ENCODE measurements around the gene DOCK3.

DNA sequence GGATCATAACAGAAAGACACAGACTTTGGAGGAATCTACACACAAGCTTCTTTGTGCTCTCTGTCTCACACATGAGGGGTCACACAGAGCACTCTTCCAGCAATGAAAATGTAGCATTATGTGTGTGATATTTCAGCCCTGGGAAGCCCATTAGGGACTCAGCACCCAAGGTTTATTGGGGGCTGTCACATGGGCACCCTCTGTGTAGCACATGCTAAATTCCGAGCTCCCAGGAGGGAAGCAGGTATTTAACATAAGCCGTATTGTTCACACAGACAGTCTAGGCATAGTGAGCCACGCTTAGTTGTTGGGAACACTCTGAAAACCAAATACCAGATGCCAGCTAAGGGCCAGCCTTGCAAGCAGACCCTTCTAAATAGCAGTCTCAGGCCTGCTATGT, 448.8 kb downstream of the DOCK3 start:
- TF ChIP-seq, protein P1, sequence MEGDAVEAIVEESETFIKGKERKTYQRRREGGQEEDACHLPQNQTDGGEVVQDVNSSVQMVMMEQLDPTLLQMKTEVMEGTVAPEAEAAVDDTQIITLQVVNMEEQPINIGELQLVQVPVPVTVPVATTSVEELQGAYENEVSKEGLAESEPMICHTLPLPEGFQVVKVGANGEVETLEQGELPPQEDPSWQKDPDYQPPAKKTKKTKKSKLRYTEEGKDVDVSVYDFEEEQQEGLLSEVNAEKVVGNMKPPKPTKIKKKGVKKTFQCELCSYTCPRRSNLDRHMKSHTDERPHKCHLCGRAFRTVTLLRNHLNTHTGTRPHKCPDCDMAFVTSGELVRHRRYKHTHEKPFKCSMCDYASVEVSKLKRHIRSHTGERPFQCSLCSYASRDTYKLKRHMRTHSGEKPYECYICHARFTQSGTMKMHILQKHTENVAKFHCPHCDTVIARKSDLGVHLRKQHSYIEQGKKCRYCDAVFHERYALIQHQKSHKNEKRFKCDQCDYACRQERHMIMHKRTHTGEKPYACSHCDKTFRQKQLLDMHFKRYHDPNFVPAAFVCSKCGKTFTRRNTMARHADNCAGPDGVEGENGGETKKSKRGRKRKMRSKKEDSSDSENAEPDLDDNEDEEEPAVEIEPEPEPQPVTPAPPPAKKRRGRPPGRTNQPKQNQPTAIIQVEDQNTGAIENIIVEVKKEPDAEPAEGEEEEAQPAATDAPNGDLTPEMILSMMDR (IDR thresholded peaks at IDR 0.05) = no peak
- TF ChIP-seq POLR2A (IDR thresholded peaks at IDR 0.05) (no peak), POLR2AphosphoS5 (IDR thresholded peaks at IDR 0.05; ENCODE audit: insufficient read depth in 1 of 2, low read depth in 1 of 2) (no peak)

All from vagina (tissue), 2 donors.